Uterus (tissue), 4 donors: ENCODE results near the gene SMOC2. TPM values are rescaled to one million over a fixed set of nuclear protein-coding genes. Genes with fewer than 3 reads are reported as not detected.

Source experiments
- DNase-seq, 2 donors: peaks; one replicate each; pipeline ENCODE4 v3.0.0-alpha.2; 2019 to 2020
- H3K27ac ChIP-seq, 2 donors: fragments of 200-600 bp; sonication (generic); 1 replicate in 1 of 2; 2 replicates in 1 of 2; pipeline ENCODE4 v1.5.1; 2016 to 2018
- H3K27me3 ChIP-seq, 2 donors: fragments of 200-600 bp; sonication (generic); one replicate each; pipeline ENCODE4 v1.5.1; 2018 to 2019; ENCODE audit warnings: control low read depth in 1 of 2
- H3K36me3 ChIP-seq, 2 donors: fragments of 200-600 bp; sonication (generic); one replicate each; pipeline ENCODE4 v1.5.1; 2019; ENCODE audit warnings: control low read depth in 1 of 2
- H3K4me1 ChIP-seq, 2 donors: fragments of 200-600 bp; sonication (generic); one replicate each; pipeline ENCODE4 v1.5.1; 2018 to 2019; ENCODE audit warnings: control low read depth in 1 of 2
- H3K4me3 ChIP-seq, 2 donors: fragments of 200-600 bp; sonication (generic); 1 replicate in 1 of 2; 2 replicates in 1 of 2; pipeline ENCODE4 v1.5.1; 2018 to 2019; ENCODE audit warnings: mild to moderate bottlenecking in 1 of 2
- H3K9me3 ChIP-seq, 2 donors: fragments of 200-600 bp; sonication (generic); one replicate each; pipeline ENCODE4 v1.5.1; 2019; ENCODE audit warnings: control low read depth in 1 of 2
- POLR2A ChIP-seq, 2 donors: fragments of 450-650 bp; IDR thresholded peaks; one replicate each; pipeline ENCODE4 v1.6.1; 2016; ENCODE audit warnings: antibody characterized with exemption in 2 of 2, mild to moderate bottlenecking in 1 of 2, moderate library complexity in 1 of 2
- intact Hi-C: fragments of 100-400 bp; cut with DNase I; formaldehyde crosslinking; loops from one replicate; pipeline ENCODE4 v1.15.1; 2023; ENCODE audit warnings: low total_unique reads
- total RNA-seq, 4 donors: library from RNA; depleted of rRNA in 3 of 4; stranded (reverse); fragments of >200 nt in 3 of 4; gene quantifications; one replicate each; pipeline versions ENCODE4 v1.1.0 to v1.2.4, GENCODE V29; 2014 to 2023
- TF ChIP-seq, protein P1 (sequence below), 4 experiments: fragments of 200-600 bp in 2 of 4; fragments of 450-650 bp in 2 of 4; sonication (generic) in 2 of 4; IDR thresholded peaks; one replicate each; pipeline ENCODE4 v1.5.1; 2016 to 2019; ENCODE audit warnings: antibody characterized with exemption in 4 of 4, mild to moderate bottlenecking in 2 of 4, moderate library complexity in 1 of 4
- donor health status: DM: yes; HTN: yes; CAD: no.

The SMOC2 gene
- total RNA-seq, 4 donors from 2014 or later = 98.2 to 139 (median 121) TPM

DNA sequence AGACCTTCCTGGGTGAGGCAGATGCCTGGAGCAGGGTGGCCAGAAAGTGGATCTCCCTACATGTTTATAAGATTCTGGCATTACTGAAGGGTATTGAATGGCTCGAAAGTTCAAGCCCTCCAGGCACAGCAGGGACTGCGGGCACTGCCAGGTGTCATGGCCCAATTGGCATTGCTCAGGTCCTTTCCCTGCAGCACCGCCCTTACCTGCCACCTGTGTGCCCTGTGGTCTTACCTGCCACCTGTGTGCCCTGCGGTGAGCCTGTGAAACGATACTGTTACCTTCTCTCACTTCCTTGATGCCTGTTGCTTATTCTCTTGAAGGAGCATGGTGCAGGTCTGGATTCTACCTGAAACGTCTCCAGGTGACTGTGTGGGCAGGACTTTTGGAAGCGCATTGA, 32.2 kb downstream of the SMOC2 start:
- intact Hi-C loops = no loop called here
- no peaks in the 10 kb centered on the region for H3K4me1 ChIP-seq
- H3K4me3 ChIP-seq = no peak overlapping the region
- no peak overlapping the region for H3K27ac ChIP-seq
- TF ChIP-seq, protein P1, sequence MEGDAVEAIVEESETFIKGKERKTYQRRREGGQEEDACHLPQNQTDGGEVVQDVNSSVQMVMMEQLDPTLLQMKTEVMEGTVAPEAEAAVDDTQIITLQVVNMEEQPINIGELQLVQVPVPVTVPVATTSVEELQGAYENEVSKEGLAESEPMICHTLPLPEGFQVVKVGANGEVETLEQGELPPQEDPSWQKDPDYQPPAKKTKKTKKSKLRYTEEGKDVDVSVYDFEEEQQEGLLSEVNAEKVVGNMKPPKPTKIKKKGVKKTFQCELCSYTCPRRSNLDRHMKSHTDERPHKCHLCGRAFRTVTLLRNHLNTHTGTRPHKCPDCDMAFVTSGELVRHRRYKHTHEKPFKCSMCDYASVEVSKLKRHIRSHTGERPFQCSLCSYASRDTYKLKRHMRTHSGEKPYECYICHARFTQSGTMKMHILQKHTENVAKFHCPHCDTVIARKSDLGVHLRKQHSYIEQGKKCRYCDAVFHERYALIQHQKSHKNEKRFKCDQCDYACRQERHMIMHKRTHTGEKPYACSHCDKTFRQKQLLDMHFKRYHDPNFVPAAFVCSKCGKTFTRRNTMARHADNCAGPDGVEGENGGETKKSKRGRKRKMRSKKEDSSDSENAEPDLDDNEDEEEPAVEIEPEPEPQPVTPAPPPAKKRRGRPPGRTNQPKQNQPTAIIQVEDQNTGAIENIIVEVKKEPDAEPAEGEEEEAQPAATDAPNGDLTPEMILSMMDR (IDR thresholded peaks at IDR 0.05) = no peak
- no peaks in the 10 kb centered on the region for H3K36me3 ChIP-seq
- H3K27me3 ChIP-seq = no peaks in the 10 kb centered on the region
- no peaks in the 10 kb centered on the region for H3K9me3 ChIP-seq
- no peak for DNase-seq

DNA sequence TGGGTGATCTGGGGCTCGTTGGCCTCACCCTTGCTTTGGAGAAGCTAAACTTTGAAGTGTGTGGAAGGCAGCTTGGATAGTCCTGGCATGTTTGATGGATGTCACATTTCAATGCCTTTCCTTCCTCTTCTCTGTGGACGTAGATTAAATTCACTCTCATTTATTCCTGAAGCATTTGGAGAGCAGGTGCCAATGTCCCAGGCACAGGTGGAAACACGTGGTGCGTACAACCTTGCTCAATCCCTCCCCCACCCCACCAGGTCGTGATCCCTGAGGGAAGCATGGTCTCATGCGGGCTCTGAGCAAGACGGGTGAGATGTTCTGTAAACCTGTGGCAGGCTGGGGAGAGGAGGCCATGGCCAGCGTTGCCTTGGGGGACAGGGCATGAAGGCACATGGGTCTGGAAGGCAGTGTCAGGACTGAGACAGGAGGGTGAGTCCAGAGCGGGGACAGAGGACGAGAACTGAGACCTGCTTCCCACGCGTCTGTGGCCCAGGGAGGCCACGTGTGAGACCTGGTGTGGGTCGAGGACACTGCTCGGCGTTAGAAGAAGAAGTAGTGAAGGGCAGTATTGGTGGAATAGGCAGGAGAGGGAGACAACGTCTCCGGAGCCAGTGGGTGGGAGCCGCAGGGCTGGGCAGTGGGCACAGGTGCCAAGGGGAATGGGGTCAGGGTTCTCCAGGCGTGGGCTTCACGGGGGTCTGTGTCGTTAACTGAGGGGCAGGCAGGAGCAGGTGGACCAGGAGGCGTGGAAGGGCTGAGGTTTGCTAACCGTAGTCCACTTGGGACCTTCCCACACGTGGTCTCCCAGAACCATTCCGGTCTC, 34.4 kb downstream of the SMOC2 start:
- H3K4me3 ChIP-seq = no peak overlapping the region
- no peak for DNase-seq
- intact Hi-C loops = no loop called here
- no peaks in the 10 kb centered on the region for H3K4me1 ChIP-seq
- TF ChIP-seq, protein P1 (IDR thresholded peaks at IDR 0.05) = no peak
- no peak for TF ChIP-seq POLR2A (IDR thresholded peaks at IDR 0.05)
- no peaks in the 10 kb centered on the region for H3K9me3 ChIP-seq
- H3K27ac ChIP-seq = no peak overlapping the region
- no peaks in the 10 kb centered on the region for H3K36me3 ChIP-seq
- H3K27me3 ChIP-seq = no peaks in the 10 kb centered on the region

DNA sequence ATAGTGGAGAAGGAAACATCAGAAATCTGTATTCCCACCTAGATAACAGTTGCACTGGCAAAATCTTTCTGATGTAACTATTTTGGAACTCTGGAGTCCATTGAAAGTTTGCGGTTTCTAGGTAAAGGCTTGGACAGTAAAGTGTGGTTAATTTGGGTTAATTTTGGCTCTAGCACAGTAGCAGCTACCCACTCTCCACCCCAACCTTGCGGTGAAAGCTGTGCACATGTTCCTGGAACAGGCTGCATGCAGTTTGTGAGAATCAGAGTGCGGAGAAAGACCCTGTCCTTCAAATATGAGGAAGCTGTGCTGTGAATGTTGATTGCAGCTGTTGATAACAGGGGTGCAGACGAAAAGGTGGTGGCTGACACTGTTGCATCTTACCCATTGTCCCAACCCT, 38.4 kb downstream of the SMOC2 start:
- Histone ChIP-seq H3K9me3 (no peaks in the 10 kb centered on the region), H3K4me3 (no peak overlapping the region), H3K4me1 (no peaks in the 10 kb centered on the region), H3K27ac (no peak overlapping the region), H3K36me3 (no peaks in the 10 kb centered on the region), H3K27me3 (no peaks in the 10 kb centered on the region)
- TF ChIP-seq, protein P1 (IDR thresholded peaks at IDR 0.05) = no peak
- TF ChIP-seq POLR2A (IDR thresholded peaks at IDR 0.05) = no peak
- intact Hi-C loops = no loop called here
- DNase-seq = no peak

DNA sequence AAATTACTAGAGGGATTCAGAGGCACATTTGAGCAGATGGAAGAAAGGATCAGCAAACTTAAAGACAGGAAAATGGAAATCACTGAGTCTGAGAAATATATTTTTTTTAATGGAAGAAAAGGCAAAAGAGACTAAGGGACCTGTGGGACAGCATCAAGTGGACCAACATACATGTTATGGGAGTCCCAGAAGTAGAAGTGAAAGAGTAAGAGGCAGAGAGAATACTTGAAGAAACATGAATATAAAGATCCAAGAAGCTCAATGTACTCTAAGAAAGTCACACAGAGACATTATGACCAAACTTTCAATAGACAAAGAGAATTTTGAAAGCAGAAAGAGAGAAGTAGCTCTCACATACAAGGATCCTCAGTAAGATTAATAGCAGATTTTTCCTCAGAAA, 39.5 kb downstream of the SMOC2 start:
- no peak overlapping the region for H3K27ac ChIP-seq
- no peaks in the 10 kb centered on the region for H3K9me3 ChIP-seq
- no peak overlapping the region for H3K4me3 ChIP-seq
- no peak for DNase-seq
- intact Hi-C loops = no loop called here
- H3K27me3 ChIP-seq = no peaks in the 10 kb centered on the region
- H3K4me1 ChIP-seq = no peaks in the 10 kb centered on the region
- H3K36me3 ChIP-seq = no peaks in the 10 kb centered on the region
- TF ChIP-seq, protein P1 (IDR thresholded peaks at IDR 0.05) = no peak
- TF ChIP-seq POLR2A (IDR thresholded peaks at IDR 0.05) = no peak

DNA sequence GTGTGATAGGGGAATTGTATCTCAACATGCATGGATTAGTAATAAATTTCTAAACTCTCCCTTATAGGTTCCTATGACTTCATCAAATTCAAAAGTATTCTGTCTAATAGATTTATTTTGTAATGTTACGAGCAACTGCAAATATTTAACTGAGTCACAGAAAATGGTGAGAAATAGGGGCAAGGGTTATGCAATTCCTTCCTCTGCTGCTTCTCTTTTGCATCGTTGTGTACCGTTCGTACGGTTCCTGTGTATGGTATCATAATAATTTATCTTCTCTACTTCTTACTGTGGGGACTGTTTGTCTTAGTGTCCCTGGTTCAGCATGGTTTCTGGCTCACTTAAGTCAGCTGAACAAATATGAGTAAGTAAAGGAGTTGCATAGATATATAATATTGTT, 44.8 kb downstream of the SMOC2 start:
- no peaks in the 10 kb centered on the region for H3K9me3 ChIP-seq
- no peaks in the 10 kb centered on the region for H3K4me1 ChIP-seq
- DNase-seq = no peak
- no peak for TF ChIP-seq POLR2A (IDR thresholded peaks at IDR 0.05)
- TF ChIP-seq, protein P1 (IDR thresholded peaks at IDR 0.05) = no peak
- no peaks in the 10 kb centered on the region for H3K27me3 ChIP-seq
- intact Hi-C loops = no loop called here
- H3K36me3 ChIP-seq = no peaks in the 10 kb centered on the region
- H3K27ac ChIP-seq = peak overlapping the region in 1 of 2 donors; percentile 12
- no peak overlapping the region for H3K4me3 ChIP-seq
